Ascending aorta (tissue), 2 donors: Measurements from ENCODE around the gene IQCM. TPM values are rescaled to one million over a fixed set of nuclear protein-coding genes. Genes with fewer than 3 reads are reported as not detected.

Source experiments
- DNase-seq, 2 donors: peaks; one replicate each; pipeline ENCODE4 v3.0.0-alpha.2; 2019; ENCODE audit warnings: low spot score in 2 of 2
- H3K27ac ChIP-seq, 2 donors: fragments of 200-600 bp; sonication (generic); one replicate each; pipeline ENCODE4 v1.5.1; 2016 to 2017; ENCODE audit warnings: mild to moderate bottlenecking in 1 of 2
- H3K27me3 ChIP-seq: fragments of 200-600 bp; sonication (generic); one replicate; pipeline ENCODE4 v1.5.1; 2017
- H3K36me3 ChIP-seq, 2 donors: fragments of 200-600 bp; sonication (generic); one replicate each; pipeline ENCODE4 v1.5.1; 2016
- H3K4me1 ChIP-seq, 2 donors: fragments of 200-600 bp; sonication (generic); one replicate each; pipeline ENCODE4 v1.5.1; 2016 to 2017; ENCODE audit warnings: mild to moderate bottlenecking in 1 of 2
- H3K4me3 ChIP-seq, 2 donors: fragments of 200-600 bp; sonication (generic); one replicate each; pipeline ENCODE4 v1.5.1; 2016 to 2017; ENCODE audit warnings: mild to moderate bottlenecking in 1 of 2
- H3K9me3 ChIP-seq, 2 donors: fragments of 200-600 bp; sonication (generic); one replicate each; pipeline ENCODE4 v1.5.1; 2016
- intact Hi-C: fragments of 100-400 bp; cut with DNase I; formaldehyde crosslinking; loops from one replicate; pipeline ENCODE4 v1.15.1; 2023
- total RNA-seq: library from RNA; depleted of rRNA; stranded (reverse); fragments of >200 nt; gene quantifications from one replicate; pipeline ENCODE4 v1.1.0, GENCODE V29; 2016
- TF ChIP-seq, protein P1 (sequence below), 3 experiments: fragments of 200-600 bp in 2 of 3; fragments of 450-650 bp in 1 of 3; sonication (generic) in 2 of 3; IDR thresholded peaks; one replicate each; pipeline ENCODE4 v1.5.1; 2016 to 2019; ENCODE audit warnings: antibody characterized with exemption in 3 of 3, mild to moderate bottlenecking in 1 of 3, moderate library complexity in 1 of 3

Gene IQCM
- total RNA-seq, 1 donor from 2014 or later, result not detected

DNA sequence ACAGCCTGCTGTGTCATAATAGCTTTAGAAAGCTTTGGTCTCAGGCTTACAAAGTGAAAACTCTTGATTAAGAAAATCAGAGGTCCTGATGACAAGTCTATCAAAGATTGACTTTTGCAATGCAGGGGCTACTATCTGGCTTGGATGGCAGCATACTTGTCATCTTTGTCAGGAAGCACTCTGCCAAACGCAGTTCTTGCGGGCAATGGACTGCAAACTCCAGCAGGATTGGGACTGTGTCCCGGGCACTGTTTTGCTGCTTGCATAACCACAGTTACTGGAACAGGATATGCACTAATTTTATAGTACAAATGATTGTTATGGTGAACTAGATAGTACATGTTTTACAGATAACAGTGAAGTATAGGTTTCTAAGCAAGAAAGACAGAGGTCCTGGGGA lies 185.6 kb downstream of the IQCM start:
- intact Hi-C loops, result no loop called here

DNA sequence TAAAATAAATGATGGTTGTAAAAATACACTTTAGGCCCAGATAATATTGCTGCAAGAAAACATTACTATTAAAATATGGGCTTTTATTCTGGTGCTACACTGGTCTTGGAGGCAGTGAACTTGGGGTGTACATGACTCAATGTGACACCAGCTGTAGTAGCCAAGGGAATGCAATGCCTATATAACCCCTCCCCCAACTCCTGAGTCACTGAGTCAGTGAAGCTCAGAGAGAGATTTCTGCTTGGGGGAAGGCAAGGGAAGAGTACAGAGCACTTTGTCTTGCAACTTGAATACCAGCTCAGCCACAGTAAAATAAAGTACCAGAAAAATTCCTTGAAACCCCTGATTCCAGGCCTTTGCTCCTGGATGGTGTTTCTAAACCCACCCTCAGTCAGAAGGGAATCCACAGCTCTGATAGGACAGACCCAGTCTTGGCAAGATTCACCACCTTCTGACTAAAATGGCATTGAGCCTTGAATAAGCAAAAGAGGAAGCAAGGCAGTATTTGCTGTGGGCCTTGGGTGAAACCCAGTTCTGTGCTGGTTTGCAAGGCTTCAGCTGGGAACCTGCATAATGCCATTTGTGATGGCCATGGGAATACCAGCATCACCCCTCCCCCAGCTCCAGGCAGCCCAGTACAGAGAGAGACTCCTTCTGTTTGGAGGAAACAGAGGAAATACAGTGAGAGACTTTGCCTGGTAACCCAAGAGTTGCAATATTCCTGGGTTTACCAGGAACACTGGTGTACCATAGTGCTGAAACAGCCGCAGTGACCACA lies 209.9 kb downstream of the IQCM start:
- H3K27me3 ChIP-seq, result no peaks in the 10 kb centered on the region
- H3K9me3 ChIP-seq, result peaks cover 4 to 5% of the 10 kb centered on the region in 2 donors
- no peak for DNase-seq
- TF ChIP-seq, protein P1, sequence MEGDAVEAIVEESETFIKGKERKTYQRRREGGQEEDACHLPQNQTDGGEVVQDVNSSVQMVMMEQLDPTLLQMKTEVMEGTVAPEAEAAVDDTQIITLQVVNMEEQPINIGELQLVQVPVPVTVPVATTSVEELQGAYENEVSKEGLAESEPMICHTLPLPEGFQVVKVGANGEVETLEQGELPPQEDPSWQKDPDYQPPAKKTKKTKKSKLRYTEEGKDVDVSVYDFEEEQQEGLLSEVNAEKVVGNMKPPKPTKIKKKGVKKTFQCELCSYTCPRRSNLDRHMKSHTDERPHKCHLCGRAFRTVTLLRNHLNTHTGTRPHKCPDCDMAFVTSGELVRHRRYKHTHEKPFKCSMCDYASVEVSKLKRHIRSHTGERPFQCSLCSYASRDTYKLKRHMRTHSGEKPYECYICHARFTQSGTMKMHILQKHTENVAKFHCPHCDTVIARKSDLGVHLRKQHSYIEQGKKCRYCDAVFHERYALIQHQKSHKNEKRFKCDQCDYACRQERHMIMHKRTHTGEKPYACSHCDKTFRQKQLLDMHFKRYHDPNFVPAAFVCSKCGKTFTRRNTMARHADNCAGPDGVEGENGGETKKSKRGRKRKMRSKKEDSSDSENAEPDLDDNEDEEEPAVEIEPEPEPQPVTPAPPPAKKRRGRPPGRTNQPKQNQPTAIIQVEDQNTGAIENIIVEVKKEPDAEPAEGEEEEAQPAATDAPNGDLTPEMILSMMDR (IDR thresholded peaks at IDR 0.05), result no peak
- H3K36me3 ChIP-seq, result no peaks in the 10 kb centered on the region
- intact Hi-C loops, result no loop called here
- no peak overlapping the region for H3K4me3 ChIP-seq
- H3K27ac ChIP-seq, result no peak overlapping the region
- no peaks in the 10 kb centered on the region for H3K4me1 ChIP-seq

More for the DNA sequence above, 185.6 kb downstream of the IQCM start:
- TF ChIP-seq, protein P1 (IDR thresholded peaks at IDR 0.05), result no peak
- no peaks in the 10 kb centered on the region for H3K4me1 ChIP-seq
- DNase-seq, result no peak
- no peak overlapping the region for H3K27ac ChIP-seq
- H3K4me3 ChIP-seq, result no peak overlapping the region
- H3K27me3 ChIP-seq, result no peaks in the 10 kb centered on the region
- no peaks in the 10 kb centered on the region for H3K9me3 ChIP-seq
- no peaks in the 10 kb centered on the region for H3K36me3 ChIP-seq

GRCh38 chr4:149604827-149605226 lies 210.8 kb downstream of the IQCM start:
- H3K9me3 ChIP-seq, result peaks cover 3 to 4% of the 10 kb centered on the region in 2 donors
- DNase-seq, result no peak
- H3K27me3 ChIP-seq, result no peaks in the 10 kb centered on the region
- no peak overlapping the region for H3K4me3 ChIP-seq
- H3K4me1 ChIP-seq, result no peaks in the 10 kb centered on the region
- TF ChIP-seq, protein P1 (IDR thresholded peaks at IDR 0.05), result no peak
- no peak overlapping the region for H3K27ac ChIP-seq
- intact Hi-C loops, result no loop called here
- H3K36me3 ChIP-seq, result no peaks in the 10 kb centered on the region

GRCh38 chr4:149595500-149595899 lies 220.1 kb downstream of the IQCM start:
- Histone ChIP-seq H3K27ac (no peak overlapping the region), H3K4me3 (no peak overlapping the region), H3K9me3 (no peaks in the 10 kb centered on the region), H3K36me3 (no peaks in the 10 kb centered on the region), H3K4me1 (no peaks in the 10 kb centered on the region), H3K27me3 (no peaks in the 10 kb centered on the region)
- TF ChIP-seq, protein P1 (IDR thresholded peaks at IDR 0.05), result no peak
- DNase-seq, result no peak
- intact Hi-C loops, result no loop called here

DNA sequence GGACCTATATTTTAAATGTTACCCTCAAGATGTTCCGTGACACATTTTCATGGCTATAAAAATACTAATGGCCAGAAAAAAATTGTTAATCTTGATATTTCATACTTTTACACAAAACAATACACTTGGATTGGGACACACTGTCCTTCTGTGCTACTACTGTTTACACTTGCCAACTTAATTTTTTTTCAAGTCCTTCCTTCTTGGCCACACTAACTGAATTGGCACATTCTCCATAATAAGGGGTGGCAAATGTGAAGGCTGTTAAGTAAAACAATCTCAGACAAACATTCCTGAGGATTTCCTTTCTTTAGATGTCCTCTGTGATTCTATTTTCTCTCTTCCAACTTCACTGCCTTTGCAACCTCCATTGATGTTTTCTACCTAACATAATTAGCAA lies 225.8 kb downstream of the IQCM start:
- no peak overlapping the region for H3K27ac ChIP-seq
- no peak overlapping the region for H3K4me3 ChIP-seq
- H3K4me1 ChIP-seq, result no peaks in the 10 kb centered on the region
- no peaks in the 10 kb centered on the region for H3K27me3 ChIP-seq
- TF ChIP-seq, protein P1 (IDR thresholded peaks at IDR 0.05), result no peak
- H3K9me3 ChIP-seq, result peaks cover 0 to 12% of the 10 kb centered on the region in 2 donors
- DNase-seq, result no peak
- H3K36me3 ChIP-seq, result no peaks in the 10 kb centered on the region
- intact Hi-C loops, result no loop called here
